Vagina (tissue), 2 donors: ENCODE results near the gene ZNF473.

ENCODE experiments used
- POLR2A ChIP-seq, 2 donors: fragments of 450-650 bp; IDR thresholded peaks; one replicate each; pipeline ENCODE4 v1.6.1; 2017; ENCODE audit warnings: antibody characterized with exemption in 2 of 2, mild to moderate bottlenecking in 2 of 2, moderate library complexity in 2 of 2
- POLR2AphosphoS5 ChIP-seq, 2 donors: sonication (generic); formaldehyde crosslinking; IDR thresholded peaks; one replicate each; pipeline ENCODE4 v1.9.0; 2017; ENCODE audit warnings: antibody characterized with exemption in 2 of 2, mild to moderate bottlenecking in 2 of 2, low read depth in 1 of 2; ENCODE audit not compliant: insufficient read depth in 1 of 2
- TF ChIP-seq, protein P1 (sequence below), 3 experiments: fragments of 450-650 bp in 2 of 3; fragments of 200-600 bp in 1 of 3; sonication (generic) in 1 of 3; IDR thresholded peaks; one replicate each; pipeline ENCODE4 v1.5.1; 2017 to 2019; ENCODE audit warnings: antibody characterized with exemption in 3 of 3, mild to moderate bottlenecking in 2 of 3, moderate library complexity in 2 of 3

DNA sequence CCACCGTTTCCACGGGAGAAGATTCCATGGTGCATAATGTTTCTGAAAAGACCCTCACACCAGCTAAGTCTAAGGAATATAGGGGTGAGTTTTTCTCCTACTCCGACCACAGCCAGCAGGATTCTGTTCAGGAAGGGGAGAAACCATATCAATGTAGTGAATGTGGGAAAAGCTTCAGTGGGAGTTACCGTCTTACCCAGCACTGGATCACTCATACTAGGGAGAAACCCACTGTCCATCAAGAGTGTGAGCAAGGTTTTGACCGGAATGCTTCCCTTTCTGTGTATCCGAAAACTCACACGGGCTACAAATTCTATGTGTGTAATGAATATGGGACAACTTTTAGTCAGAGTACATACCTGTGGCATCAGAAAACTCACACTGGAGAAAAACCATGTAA is 19.1 kb downstream of the ZNF473 start:
- TF ChIP-seq POLR2A (IDR thresholded peaks at IDR 0.05) (no peak), POLR2AphosphoS5 (IDR thresholded peaks at IDR 0.05; ENCODE audit: insufficient read depth in 1 of 2, low read depth in 1 of 2) (no peak)
- TF ChIP-seq, protein P1, sequence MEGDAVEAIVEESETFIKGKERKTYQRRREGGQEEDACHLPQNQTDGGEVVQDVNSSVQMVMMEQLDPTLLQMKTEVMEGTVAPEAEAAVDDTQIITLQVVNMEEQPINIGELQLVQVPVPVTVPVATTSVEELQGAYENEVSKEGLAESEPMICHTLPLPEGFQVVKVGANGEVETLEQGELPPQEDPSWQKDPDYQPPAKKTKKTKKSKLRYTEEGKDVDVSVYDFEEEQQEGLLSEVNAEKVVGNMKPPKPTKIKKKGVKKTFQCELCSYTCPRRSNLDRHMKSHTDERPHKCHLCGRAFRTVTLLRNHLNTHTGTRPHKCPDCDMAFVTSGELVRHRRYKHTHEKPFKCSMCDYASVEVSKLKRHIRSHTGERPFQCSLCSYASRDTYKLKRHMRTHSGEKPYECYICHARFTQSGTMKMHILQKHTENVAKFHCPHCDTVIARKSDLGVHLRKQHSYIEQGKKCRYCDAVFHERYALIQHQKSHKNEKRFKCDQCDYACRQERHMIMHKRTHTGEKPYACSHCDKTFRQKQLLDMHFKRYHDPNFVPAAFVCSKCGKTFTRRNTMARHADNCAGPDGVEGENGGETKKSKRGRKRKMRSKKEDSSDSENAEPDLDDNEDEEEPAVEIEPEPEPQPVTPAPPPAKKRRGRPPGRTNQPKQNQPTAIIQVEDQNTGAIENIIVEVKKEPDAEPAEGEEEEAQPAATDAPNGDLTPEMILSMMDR (IDR thresholded peaks at IDR 0.05): no peak
